Measurements from ENCODE around the gene ZNF354B. TPM values are rescaled to one million over a fixed set of nuclear protein-coding genes. Genes with fewer than 3 reads are reported as not detected.

The ZNF354B gene
- total and polyA plus RNA-seq, 2 donors from 2014 or later: 6.4 to 18.3 TPM

DNA sequence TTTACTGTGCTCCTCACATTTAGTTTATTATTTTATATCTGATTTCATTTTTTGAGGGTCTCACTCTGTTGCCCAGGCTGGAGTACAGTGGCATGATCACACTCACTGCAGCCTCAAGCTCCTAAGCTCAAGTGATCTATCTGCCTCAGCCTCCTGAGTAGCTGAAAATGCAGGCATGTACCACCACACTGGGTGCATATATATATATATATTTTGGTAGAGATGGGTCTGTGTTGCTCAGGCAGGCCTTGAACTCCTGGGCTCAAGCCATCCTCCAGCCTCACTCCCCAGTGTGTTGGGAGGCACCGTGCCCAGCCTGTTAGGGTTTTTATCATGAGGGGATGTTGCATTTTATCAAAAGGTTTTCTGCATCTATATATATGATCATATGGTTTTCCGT, 39.8 kb upstream of the ZNF354B start:
- H3K9me3 ChIP-seq (ENCODE audit: control insufficient read depth in 2 of 3, insufficient read depth in 1 of 3, low read length in 3 of 3): no peaks in the 10 kb centered on the region
- FAIRE-seq: no peak
- H3K4me1 ChIP-seq (ENCODE audit: control insufficient read depth in 2 of 3, insufficient read depth in 2 of 3, low read depth in 1 of 3, low read length in 3 of 3): no peaks in the 10 kb centered on the region
- no peaks in the 10 kb centered on the region for H3K27me3 ChIP-seq (ENCODE audit: control insufficient read depth, insufficient read depth, low read length)
- intact Hi-C loops (cut with DNase I): no loop called here
- H3K9ac ChIP-seq (ENCODE audit: low read length in 3 of 3): no peak overlapping the region
- TF ChIP-seq CTCF (IDR thresholded peaks at IDR 0.05; ENCODE audit: borderline replicate concordance, extremely low read depth, insufficient read depth): no peak
- no peak overlapping the region for H3K27ac ChIP-seq (ENCODE audit: low read depth in 2 of 2, low read length in 2 of 2)
- no peaks in the 10 kb centered on the region for H3K36me3 ChIP-seq (ENCODE audit: control insufficient read depth in 2 of 3, insufficient read depth in 3 of 3, low read length in 3 of 3)
- no peak for DNase-seq
- no peak overlapping the region for H3K4me3 ChIP-seq (ENCODE audit: low read length in 3 of 3)

- Histone ChIP-seq H3K4me3 (ENCODE audit: low read length in 3 of 3) (no peak overlapping the region), H3K27ac (ENCODE audit: low read depth in 2 of 2, low read length in 2 of 2) (no peak overlapping the region), H3K9ac (ENCODE audit: low read length in 3 of 3) (no peak overlapping the region), H3K4me1 (ENCODE audit: control insufficient read depth in 2 of 3, insufficient read depth in 2 of 3, low read depth in 1 of 3, low read length in 3 of 3) (no peaks in the 10 kb centered on the region), H3K27me3 (ENCODE audit: control insufficient read depth, insufficient read depth, low read length) (no peaks in the 10 kb centered on the region), H3K9me3 (ENCODE audit: control insufficient read depth in 2 of 3, insufficient read depth in 1 of 3, low read length in 3 of 3) (no peaks in the 10 kb centered on the region), H3K36me3 (ENCODE audit: control insufficient read depth in 2 of 3, insufficient read depth in 3 of 3, low read length in 3 of 3) (no peaks in the 10 kb centered on the region)
- DNase-seq (no peak), FAIRE-seq (no peak)
- intact Hi-C loops (cut with DNase I): no loop called here
- no peak for TF ChIP-seq CTCF (IDR thresholded peaks at IDR 0.05; ENCODE audit: borderline replicate concordance, extremely low read depth, insufficient read depth)
These were observed 34.3 kb upstream of the ZNF354B start for GRCh38 chr5:178825444-178825843.

DNA sequence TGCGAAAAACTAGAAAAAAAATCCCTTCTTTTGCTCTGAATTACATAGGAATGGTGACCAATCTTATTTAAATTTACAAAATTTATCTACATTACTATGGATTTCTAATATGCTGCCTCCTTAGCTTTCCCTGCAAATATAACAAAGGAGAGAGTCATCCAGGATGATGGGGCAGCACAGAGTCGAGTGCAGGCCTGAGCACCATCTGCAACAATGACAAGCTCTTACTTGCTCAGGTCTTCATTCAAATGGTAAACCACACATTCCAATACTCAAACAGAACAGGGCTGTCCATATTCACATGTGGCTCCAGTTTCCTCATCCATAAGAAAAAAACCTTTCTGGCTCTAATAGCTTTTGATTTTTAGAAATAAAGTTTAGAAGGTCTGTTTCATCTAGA, 33.5 kb upstream of the ZNF354B start:
- no peak for TF ChIP-seq CTCF (IDR thresholded peaks at IDR 0.05; ENCODE audit: borderline replicate concordance, extremely low read depth, insufficient read depth)
- no peak overlapping the region for H3K9ac ChIP-seq (ENCODE audit: low read length in 3 of 3)
- no peak overlapping the region for H3K27ac ChIP-seq (ENCODE audit: low read depth in 2 of 2, low read length in 2 of 2)
- no peaks in the 10 kb centered on the region for H3K9me3 ChIP-seq (ENCODE audit: control insufficient read depth in 2 of 3, insufficient read depth in 1 of 3, low read length in 3 of 3)
- H3K4me1 ChIP-seq (ENCODE audit: control insufficient read depth in 2 of 3, insufficient read depth in 2 of 3, low read depth in 1 of 3, low read length in 3 of 3): no peaks in the 10 kb centered on the region
- no peak for FAIRE-seq
- H3K4me3 ChIP-seq (ENCODE audit: low read length in 3 of 3): no peak overlapping the region
- no peaks in the 10 kb centered on the region for H3K27me3 ChIP-seq (ENCODE audit: control insufficient read depth, insufficient read depth, low read length)
- no peaks in the 10 kb centered on the region for H3K36me3 ChIP-seq (ENCODE audit: control insufficient read depth in 2 of 3, insufficient read depth in 3 of 3, low read length in 3 of 3)
- intact Hi-C loops (cut with DNase I): no loop called here
- no peak for DNase-seq

- no peaks in the 10 kb centered on the region for H3K36me3 ChIP-seq (ENCODE audit: control insufficient read depth in 2 of 3, insufficient read depth in 3 of 3, low read length in 3 of 3)
- no peak overlapping the region for H3K27ac ChIP-seq (ENCODE audit: low read depth in 2 of 2, low read length in 2 of 2)
- no peak overlapping the region for H3K9ac ChIP-seq (ENCODE audit: low read length in 3 of 3)
- H3K4me1 ChIP-seq (ENCODE audit: control insufficient read depth in 2 of 3, insufficient read depth in 2 of 3, low read depth in 1 of 3, low read length in 3 of 3): no peaks in the 10 kb centered on the region
- H3K4me3 ChIP-seq (ENCODE audit: low read length in 3 of 3): no peak overlapping the region
- no peaks in the 10 kb centered on the region for H3K9me3 ChIP-seq (ENCODE audit: control insufficient read depth in 2 of 3, insufficient read depth in 1 of 3, low read length in 3 of 3)
- FAIRE-seq (no peak), DNase-seq (no peak)
- TF ChIP-seq CTCF (IDR thresholded peaks at IDR 0.05; ENCODE audit: borderline replicate concordance, extremely low read depth, insufficient read depth): no peak
- intact Hi-C loops (cut with DNase I): no loop called here
- no peaks in the 10 kb centered on the region for H3K27me3 ChIP-seq (ENCODE audit: control insufficient read depth, insufficient read depth, low read length)
These were observed 32.1 kb upstream of the ZNF354B start for GRCh38 chr5:178827636-178828035.
